HG02884 (cell line): ENCODE results near the gene RIN3.
"Not testable (repeated sequence)": the region's sequence is repeated elsewhere in the genome, so short reads cannot be mapped to it uniquely, and the experiment has no call there.

Source experiments
- ATAC-seq: cut with Tn5 transposase; IDR thresholded peaks from one replicate; pipeline ENCODE4 v1.9.1; 2021; ENCODE audit warnings: mild to moderate bottlenecking, moderate library complexity; ENCODE audit not compliant: unreplicated experiment

Gene RIN3

DNA sequence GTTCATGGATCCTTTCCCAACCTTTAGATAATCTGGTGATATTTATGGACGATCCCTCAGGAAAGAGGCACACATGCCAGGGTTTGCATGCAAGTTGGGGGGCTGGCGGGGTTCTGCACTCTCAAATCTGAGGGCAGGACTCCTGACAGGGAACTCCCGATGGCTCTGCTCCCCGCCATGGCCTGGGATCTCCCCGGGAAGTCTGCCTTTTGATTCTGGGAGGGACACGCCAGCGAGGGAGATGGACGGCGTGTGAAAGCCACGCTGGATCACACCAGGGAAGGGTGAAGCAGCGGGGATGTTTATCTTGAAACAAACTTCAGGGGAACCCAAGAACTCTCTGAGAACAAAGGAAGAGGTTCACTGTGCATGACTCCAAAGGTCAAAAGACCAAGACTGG, 191.2 kb downstream of the RIN3 start:
- ATAC-seq = no peak

- ATAC-seq = no peak
These were observed 192.8 kb downstream of the RIN3 start for GRCh38 chr14:92706386-92706785.

DNA sequence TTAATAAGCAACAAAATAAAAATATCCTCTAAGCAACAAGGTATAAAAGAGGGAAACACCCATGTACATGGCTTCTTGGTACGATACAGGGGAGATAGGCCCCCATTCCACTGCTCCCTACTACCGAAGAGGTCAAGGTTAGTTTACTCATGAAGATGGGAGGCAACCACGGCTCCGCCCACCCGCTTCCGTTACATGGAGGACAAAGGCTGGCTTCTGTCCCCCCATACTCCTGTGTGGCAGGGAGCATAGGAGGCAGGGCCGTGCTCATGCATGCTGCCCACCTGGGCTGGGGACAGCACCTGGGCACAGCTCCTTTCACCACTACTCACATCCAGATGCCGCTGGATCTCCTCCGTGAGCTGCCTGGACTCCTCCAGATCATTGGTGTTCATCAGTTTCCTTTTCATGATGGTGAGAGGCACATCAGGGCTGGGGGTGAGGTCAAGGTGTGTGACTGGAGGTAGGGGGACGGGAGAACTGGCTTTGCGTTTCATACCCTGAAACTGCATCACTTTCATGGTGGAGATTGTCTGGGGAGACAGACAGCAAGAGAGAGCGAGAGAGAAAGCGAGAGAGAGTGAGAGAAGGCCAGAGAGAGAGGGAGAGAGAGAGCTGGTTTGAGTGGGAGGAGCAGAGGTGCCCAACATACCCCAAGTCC, 195.9 kb downstream of the RIN3 start:
- no peak for ATAC-seq

DNA sequence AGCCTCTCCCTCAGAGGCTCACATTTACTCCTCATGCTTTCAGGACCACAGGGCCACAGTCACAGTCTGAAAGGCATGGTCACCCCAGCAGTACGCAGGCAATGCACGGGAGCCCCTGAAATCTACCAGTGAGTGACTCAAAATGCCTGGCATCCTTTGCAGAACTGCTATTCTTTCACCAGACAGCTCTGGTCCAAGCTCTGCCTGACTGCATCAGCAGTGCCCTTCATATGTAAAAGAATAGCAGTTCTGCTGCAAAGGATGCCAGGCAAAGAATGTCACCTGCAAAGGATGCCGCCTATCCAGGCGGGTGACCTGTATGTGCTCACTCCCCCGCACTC, 196.4 kb downstream of the RIN3 start:
- no peak for ATAC-seq

DNA sequence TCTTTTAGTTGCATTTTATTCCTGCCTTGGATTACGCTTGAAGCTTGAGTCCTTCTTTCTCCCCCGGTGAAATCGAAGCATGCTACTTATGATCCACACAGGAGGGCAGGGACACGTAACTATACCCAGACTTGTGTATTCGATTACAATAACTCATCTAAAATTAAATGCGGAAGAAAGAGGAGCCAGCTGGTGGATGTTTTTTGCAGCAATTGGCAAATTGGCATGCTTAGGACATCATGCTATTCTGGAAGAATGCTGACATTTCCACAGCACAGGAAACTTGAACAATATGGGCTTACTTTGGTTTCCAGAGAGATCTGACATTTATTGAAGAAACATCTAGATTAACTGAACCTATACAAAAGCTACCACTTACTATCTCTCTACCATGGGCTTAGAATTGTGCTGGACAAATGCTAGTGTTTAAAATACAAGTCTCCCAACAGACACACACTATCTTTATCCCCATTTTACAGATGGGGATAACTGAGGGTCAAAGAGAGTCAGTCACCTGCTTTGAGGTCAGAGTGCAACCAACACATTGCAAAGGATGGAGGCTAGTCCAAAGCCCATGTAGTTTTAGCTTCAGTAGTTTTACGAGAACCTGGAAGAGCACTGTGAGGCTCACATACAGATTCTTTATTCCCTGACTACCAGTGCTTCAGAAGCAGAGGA, 198.5 kb downstream of the RIN3 start:
- no peak for ATAC-seq

DNA sequence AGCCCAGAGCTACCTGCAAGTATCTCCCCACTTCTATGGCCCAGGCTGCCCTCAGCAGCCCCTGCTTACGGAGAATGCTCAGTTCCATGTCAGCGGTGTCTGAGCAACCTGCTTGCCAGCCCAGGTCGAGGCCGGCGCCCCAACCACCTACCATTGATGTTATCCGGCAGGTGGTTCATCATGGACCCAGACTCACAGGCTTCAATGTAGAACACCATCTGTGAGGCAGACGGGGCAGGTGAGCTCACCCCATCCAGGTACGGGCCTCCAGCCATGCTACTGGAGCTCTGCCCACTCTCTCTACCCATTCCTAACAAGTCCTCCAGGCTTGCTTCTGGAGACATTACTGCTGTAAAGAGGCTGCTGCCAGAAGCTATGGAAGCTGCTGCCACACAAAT, 199.1 kb downstream of the RIN3 start:
- ATAC-seq = no peak

DNA sequence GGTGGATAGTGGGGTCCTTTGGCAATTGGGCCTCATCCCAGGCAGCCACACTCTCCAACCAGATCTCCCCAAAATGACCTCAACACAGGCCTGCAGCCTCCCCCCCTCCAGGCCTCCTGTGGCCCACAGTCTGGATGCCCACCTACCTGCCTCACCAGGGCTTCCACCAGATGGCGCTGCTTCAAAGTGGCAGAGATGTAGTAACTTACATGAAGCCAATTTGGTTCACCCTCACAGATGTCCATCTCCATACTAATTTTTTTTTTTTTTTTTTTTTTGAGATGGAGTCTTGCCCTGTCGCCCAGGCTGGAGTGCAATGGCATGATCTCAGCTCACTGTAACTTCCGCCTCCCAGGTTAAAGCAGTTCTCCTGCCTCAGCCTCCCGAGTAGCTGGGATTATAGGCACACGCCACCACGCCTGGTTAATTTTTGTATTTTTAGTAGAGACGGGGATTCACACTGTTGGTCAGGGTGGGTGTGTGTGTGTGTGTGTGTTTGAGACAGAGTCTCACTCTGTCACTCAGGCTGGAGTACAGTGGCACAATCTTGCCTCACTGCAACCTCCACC, 201.2 kb downstream of the RIN3 start:
- not testable (repeated sequence) for ATAC-seq

DNA sequence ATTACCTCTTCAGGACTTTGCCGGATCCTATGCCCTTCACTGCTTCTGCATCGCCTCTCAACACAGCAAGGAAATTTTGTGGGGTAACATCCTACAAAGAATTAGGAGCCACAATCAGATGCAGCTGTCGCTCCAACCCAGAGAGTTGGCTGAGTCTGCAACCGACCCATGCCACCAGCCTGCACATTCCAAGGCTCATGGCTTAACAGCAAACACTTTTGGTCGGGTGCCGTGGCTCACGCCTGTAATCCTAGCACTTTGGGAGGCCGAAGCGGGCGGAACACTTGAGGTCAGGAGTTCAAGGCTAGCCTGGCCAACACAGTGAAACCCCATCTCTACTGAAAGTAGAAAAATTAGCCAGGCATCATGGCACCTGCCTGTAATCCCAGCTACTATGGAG, 202.6 kb downstream of the RIN3 start:
- ATAC-seq = no peak

DNA sequence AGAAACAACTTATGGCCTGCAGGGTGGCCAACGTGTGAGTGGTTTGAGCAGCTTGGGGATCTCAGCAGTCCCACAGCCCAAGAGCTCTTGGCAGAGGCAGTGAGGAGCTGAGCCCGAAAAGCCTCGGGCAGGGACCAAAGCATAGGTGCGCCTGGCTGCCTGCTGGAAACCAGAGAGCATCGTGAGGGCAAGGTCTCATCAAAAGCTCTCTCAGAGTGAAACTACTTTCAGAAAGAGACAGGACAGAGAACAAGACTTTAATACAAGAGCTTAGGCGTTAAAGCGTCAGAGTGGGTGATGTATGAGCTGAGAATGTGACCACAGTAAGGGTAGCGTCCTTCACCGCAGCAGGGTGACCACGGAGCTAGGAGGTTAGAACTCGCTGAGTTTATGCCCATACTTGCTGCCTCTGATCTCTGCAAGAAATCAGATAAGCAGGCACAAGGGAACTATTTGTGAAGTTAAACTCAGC, 204.0 kb downstream of the RIN3 start:
- no peak for ATAC-seq

DNA sequence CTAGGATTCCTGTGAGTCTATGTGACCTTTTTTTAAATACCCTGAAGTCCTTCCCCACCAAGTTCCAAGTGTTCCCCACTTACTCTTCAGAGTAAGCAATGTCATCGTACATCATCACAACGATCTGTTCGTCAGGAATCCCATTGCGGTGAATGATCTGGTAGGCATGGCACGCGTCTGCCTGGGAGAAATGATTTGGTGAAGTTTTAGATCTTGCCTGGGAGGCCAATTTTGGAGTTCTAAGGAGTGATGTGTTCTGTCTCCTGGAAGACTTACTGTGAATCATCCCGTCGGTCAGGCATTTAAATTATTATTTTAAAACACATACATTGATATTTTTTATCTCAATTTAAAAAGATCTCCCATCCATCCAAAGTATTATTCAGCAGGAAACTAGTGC, 205.1 kb downstream of the RIN3 start:
- ATAC-seq = no peak

- no peak for ATAC-seq
These were observed 205.8 kb downstream of the RIN3 start for GRCh38 chr14:92719421-92719820.

- no peak for ATAC-seq
These were observed 206.3 kb downstream of the RIN3 start for GRCh38 chr14:92719890-92720323.

GRCh38 chr14:92724516-92725340, 211.1 kb downstream of the RIN3 start:
- ATAC-seq = no peak

DNA sequence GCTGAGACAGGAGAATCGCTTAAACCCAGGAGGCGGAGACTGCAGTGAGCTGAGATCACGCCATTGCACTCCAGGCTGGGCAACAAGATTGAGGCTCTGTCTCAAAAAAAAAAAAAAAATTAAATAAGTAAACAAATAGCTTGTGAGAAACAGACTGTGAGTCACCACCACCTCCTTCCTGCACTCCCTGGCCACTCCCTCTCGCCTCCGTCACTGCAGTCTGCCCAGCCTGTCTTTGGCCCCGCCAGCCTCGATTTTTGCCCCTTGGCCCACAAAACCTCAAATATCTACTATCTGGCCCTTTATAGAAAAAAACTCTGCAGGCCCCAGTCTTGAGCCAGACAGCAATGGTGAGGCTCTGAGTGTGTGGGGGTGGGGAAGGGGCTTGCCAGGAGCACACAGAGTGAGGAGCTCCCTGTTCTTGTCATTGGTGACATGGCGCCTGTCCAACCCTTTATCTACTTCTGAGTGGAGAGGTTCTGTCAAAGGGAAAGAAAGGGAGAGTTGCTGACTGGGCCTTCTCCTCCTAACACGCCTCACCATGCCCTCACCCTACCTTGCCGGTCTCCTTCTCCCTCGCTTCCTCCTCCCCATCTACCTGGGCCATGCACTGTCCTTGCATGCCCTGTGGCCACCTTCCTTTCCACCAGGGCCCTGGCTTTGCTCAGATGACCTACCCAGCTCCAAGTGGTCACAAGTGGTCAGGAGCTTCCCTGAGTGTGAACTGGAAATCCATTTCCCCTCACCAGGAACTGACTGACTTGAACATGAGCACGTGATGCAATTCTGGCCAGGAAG, 212.8 kb downstream of the RIN3 start:
- ATAC-seq = no peak

DNA sequence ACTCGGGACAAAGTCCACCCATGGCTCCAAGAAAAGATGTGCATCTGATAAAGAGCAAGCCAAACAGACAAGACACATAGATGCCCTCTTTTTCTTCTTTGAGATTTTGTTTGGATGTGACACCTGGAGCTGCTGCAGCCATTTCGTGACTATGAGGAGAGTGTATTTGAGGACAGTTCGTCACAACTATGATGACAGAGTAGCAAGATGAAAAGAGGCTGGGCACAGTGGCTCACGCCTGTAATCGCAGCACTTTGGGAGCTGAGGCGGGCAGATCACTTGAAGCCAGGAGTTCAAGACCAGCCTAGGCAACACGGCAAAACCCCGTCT, 213.3 kb downstream of the RIN3 start:
- no peak for ATAC-seq

- no peak for ATAC-seq
These were observed 215.3 kb downstream of the RIN3 start for GRCh38 chr14:92728759-92729364.

DNA sequence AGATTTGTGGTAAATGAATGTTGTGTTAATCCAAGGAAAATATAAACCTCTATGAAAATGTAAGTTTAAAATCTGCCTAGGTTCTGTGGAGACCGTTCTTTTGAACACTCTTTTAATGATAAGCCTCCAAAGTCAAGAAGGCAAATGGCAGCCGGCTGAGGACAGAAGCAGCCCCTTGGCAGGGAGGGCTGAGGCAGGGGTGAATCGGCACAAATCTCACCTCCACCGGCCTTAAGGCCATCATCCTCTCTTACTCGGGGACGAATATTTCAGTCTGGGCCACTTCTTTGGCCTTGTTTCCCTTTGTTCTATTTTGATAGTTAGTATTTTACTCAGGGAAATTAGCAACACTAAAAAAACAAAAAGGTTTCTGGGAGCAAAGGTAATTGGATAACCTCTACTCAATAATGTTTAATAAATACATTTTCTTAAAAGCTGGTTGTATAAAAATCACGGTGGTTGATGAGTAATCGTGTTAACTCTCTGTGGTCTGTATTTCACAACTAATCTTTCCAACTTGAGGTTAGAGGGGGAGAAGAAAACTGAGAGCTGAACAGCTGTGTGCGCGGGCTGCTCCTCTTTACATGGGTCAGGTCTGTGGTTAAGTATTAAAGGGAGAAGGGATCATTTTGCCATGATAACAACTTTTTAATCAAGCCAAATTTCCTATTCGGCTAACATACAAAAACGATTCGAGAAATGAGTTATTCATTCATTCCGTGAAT, 216.2 kb downstream of the RIN3 start:
- peak; percentile 57 for ATAC-seq

DNA sequence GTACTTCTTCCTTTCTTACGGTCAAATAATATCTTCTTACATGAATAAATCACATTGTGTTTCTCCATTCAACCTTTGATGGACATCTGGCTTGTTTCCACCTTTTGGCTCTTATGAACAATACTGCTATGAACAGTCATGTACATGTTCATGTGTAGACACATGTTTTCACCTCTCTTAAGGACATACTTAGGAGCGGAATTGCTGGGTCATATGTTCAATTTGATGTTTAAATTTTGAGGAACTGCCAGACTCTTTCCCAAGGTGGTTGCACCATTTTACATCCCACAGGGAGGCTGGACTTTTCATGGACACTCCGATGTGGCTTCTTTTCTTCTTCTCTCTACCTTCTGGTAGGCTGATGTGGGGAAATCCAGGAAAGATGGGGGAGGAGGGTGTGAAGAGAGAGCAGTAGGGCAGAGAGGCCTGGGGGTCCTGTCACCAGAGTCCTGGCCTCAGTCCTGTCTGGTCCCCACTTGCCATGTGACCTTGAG, 218.1 kb downstream of the RIN3 start:
- no peak for ATAC-seq

- no peak for ATAC-seq
These were observed 219.4 kb downstream of the RIN3 start for GRCh38 chr14:92733007-92733406.

GRCh38 chr14:92734618-92735017, 221.0 kb downstream of the RIN3 start:
- no peak for ATAC-seq
